OCI-LY1 (cell line): Measurements from ENCODE around the gene ORMDL3.

Experiments
- H2AFZ ChIP-seq: fragments of 200-600 bp; sonication (generic), shearing (Covaris generic); 2 replicates; pipeline ENCODE4 v1.6.0; 2014; ENCODE audit warnings: antibody characterized with exemption, mild to moderate bottlenecking, low read length
- H3F3A ChIP-seq: fragments of 200-600 bp; sonication (generic), shearing (Covaris generic); 2 replicates; pipeline ENCODE4 v1.6.0; 2014; ENCODE audit warnings: mild to moderate bottlenecking, antibody characterized with exemption, low read length, moderate library complexity; ENCODE audit not compliant: insufficient read depth
- H3K27ac ChIP-seq: fragments of 200-600 bp; sonication (generic); 2 replicates; pipeline ENCODE4 v1.5.1; 2014; ENCODE audit warnings: low read length, mixed run types, mild to moderate bottlenecking, low read depth; ENCODE audit not compliant: poor library complexity, severe bottlenecking
- H3K27me3 ChIP-seq: fragments of 200-600 bp; sonication (generic); 2 replicates; pipeline ENCODE4 v1.6.0; 2014; ENCODE audit warnings: antibody characterized with exemption, mild to moderate bottlenecking, low read length, moderate library complexity; ENCODE audit not compliant: insufficient read depth
- H3K36me3 ChIP-seq: fragments of 200-600 bp; sonication (generic); 2 replicates; pipeline ENCODE4 v1.6.1; 2014; ENCODE audit warnings: mild to moderate bottlenecking, antibody characterized with exemption, low read length, moderate library complexity, mixed read lengths; ENCODE audit not compliant: insufficient read depth
- H3K4me1 ChIP-seq: fragments of 200-600 bp; sonication (generic); 2 replicates; pipeline ENCODE4 v1.5.1; 2014; ENCODE audit warnings: mild to moderate bottlenecking, low read length, moderate library complexity; ENCODE audit not compliant: insufficient read depth, severe bottlenecking
- H3K4me2 ChIP-seq: fragments of 200-600 bp; sonication (generic), shearing (Covaris generic); 2 replicates; pipeline ENCODE4 v1.6.1; 2014; ENCODE audit warnings: low read length
- H3K4me3 ChIP-seq: fragments of 200-600 bp; sonication (generic); 2 replicates; pipeline ENCODE4 v1.5.1; 2014; ENCODE audit warnings: low read length, low read depth, mild to moderate bottlenecking, mixed read lengths; ENCODE audit not compliant: poor library complexity, severe bottlenecking
- H3K79me2 ChIP-seq: fragments of 200-600 bp; shearing (Covaris generic); 2 replicates; pipeline ENCODE4 v1.6.1; 2016; ENCODE audit warnings: mixed run types, low read length, mixed read lengths; ENCODE audit not compliant: insufficient read depth
- H3K9ac ChIP-seq: fragments of 200-600 bp; sonication (generic), shearing (Covaris generic); 2 replicates; pipeline ENCODE4 v1.6.1; 2014; ENCODE audit warnings: mild to moderate bottlenecking, low read length, mixed read lengths
- H3K9me2 ChIP-seq: fragments of 200-600 bp; sonication (generic), shearing (Covaris generic); 2 replicates; pipeline ENCODE4 v1.6.1; 2014; ENCODE audit warnings: low read depth, mild to moderate bottlenecking, low read length, mixed read lengths
- H3K9me3 ChIP-seq: fragments of 200-600 bp; shearing (Covaris generic); 2 replicates; pipeline ENCODE4 v1.6.1; 2014; ENCODE audit warnings: low read length, mixed read lengths
- H4K20me1 ChIP-seq: fragments of 200-600 bp; sonication (generic), shearing (Covaris generic); 2 replicates; pipeline ENCODE4 v1.6.0; 2016; ENCODE audit warnings: mild to moderate bottlenecking, low read length; ENCODE audit not compliant: insufficient read depth
- CTCF ChIP-seq: fragments of 200-600 bp; sonication (generic), shearing (Covaris generic); IDR thresholded peaks from 2 replicates; pipeline ENCODE4 v1.5.1; 2017; ENCODE audit warnings: mild to moderate bottlenecking, antibody characterized with exemption, low read length, moderate library complexity, mixed read lengths
- EZH2 ChIP-seq: fragments of 200-600 bp; sonication (generic), shearing (Covaris generic); IDR thresholded peaks from 2 replicates; pipeline ENCODE4 v1.8.0; 2017; ENCODE audit warnings: borderline replicate concordance, mixed run types, mild to moderate bottlenecking, antibody characterized with exemption, low read length, moderate library complexity, mixed read lengths

The ORMDL3 gene

DNA sequence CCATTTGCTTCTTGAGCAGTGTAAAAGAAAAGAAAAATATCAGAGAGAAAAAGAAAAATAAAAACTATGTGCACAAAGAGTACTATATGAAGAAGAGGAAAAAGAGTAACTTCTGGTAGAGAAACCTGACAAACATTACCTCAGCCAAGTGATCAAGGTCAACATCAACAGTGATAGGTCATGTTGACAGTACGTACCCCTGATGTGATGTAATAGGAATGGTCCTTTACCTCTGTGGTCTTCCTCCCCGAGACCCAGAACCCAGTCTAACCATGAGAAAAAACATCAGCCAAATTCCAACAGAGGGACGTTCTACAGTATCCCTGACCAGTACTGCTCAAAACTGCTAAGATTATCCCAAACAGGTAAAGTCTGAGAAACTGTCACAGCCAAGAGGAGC, 13.4 kb downstream of the ORMDL3 start:
- Histone ChIP-seq H3K79me2 (no peaks in the 10 kb centered on the region), H3K9ac (no peak overlapping the region), H4K20me1 (no peaks in the 10 kb centered on the region), H3K9me3 (no peaks in the 10 kb centered on the region), H3K36me3 (peaks cover 63% of the 10 kb centered on the region), H3K4me2 (no peak overlapping the region), H3K27ac (no peak overlapping the region), H3K4me1 (no peaks in the 10 kb centered on the region), H3K27me3 (no peaks in the 10 kb centered on the region), H2AFZ (no peak overlapping the region), H3K9me2 (no peaks in the 10 kb centered on the region), H3F3A (no peaks in the 10 kb centered on the region), H3K4me3 (no peak overlapping the region)
- no peak for TF ChIP-seq EZH2
- no peak for TF ChIP-seq CTCF

- no peak overlapping the region for H3K9ac ChIP-seq
- no peaks in the 10 kb centered on the region for H3K9me3 ChIP-seq
- H3K36me3 ChIP-seq = peaks cover 72% of the 10 kb centered on the region
- no peak overlapping the region for H2AFZ ChIP-seq
- H3K4me1 ChIP-seq = no peaks in the 10 kb centered on the region
- no peak overlapping the region for H3K27ac ChIP-seq
- H3K4me2 ChIP-seq = no peak overlapping the region
- no peaks in the 10 kb centered on the region for H3K27me3 ChIP-seq
- H3K9me2 ChIP-seq = no peaks in the 10 kb centered on the region
- TF ChIP-seq EZH2 (no peak), CTCF (no peak)
- H3K79me2 ChIP-seq = no peaks in the 10 kb centered on the region
- no peaks in the 10 kb centered on the region for H3F3A ChIP-seq
- H3K4me3 ChIP-seq = no peak overlapping the region
- H4K20me1 ChIP-seq = no peaks in the 10 kb centered on the region
Measured at GRCh38 chr17:39908789-39909352, 18.5 kb downstream of the ORMDL3 start.

GRCh38 chr17:39904990-39905288, 22.5 kb downstream of the ORMDL3 start:
- H3K9me2 ChIP-seq = no peaks in the 10 kb centered on the region
- no peak overlapping the region for H3K4me2 ChIP-seq
- H3K4me1 ChIP-seq = no peaks in the 10 kb centered on the region
- no peaks in the 10 kb centered on the region for H4K20me1 ChIP-seq
- no peak overlapping the region for H2AFZ ChIP-seq
- no peaks in the 10 kb centered on the region for H3K79me2 ChIP-seq
- H3K4me3 ChIP-seq = no peak overlapping the region
- no peaks in the 10 kb centered on the region for H3K9me3 ChIP-seq
- no peaks in the 10 kb centered on the region for H3K27me3 ChIP-seq
- H3F3A ChIP-seq = no peaks in the 10 kb centered on the region
- no peak overlapping the region for H3K9ac ChIP-seq
- no peak overlapping the region for H3K27ac ChIP-seq
- peaks cover 58% of the 10 kb centered on the region for H3K36me3 ChIP-seq
- TF ChIP-seq EZH2 (no peak), CTCF (no peak)
